DND-41 (cell line): ENCODE measurements around the gene FCGR1A.
"Not testable (repeated sequence)": the region's sequence is repeated elsewhere in the genome, so short reads cannot be mapped to it uniquely, and the experiment has no call there.

Experiments
- EZH2 ChIP-seq: IDR thresholded peaks from 3 replicates; pipeline ENCODE4 v1.6.1; 2012; ENCODE audit warnings: borderline replicate concordance, low read depth, mild to moderate bottlenecking, moderate library complexity, low read length, inconsistent platforms; ENCODE audit not compliant: severe bottlenecking
- TF ChIP-seq, protein P1 (sequence below): IDR thresholded peaks from 2 replicates; pipeline ENCODE4 v1.5.1; 2012; ENCODE audit warnings: borderline replicate concordance, low read length, moderate library complexity, mild to moderate bottlenecking; ENCODE audit not compliant: poor library complexity, severe bottlenecking; ENCODE audit errors: extremely low read depth

DNA sequence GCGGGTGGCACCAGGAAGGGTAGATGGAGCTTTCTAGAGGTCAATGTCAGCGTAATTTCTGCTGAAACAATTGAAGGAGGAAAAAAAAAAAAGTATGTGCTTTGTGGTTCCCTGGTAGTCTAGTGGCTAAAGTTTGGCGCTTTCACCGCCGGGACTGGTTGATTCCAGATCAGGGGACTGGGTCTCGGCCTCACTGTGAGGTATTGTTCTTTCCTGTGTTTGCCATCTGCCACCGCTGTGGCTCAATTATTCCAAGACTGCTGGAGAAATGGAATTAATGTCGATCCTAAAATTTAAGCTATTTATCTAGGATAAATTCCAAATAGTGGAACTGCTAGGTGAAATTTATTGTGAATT, 34.4 kb upstream of the FCGR1A start:
- TF ChIP-seq, protein P1, sequence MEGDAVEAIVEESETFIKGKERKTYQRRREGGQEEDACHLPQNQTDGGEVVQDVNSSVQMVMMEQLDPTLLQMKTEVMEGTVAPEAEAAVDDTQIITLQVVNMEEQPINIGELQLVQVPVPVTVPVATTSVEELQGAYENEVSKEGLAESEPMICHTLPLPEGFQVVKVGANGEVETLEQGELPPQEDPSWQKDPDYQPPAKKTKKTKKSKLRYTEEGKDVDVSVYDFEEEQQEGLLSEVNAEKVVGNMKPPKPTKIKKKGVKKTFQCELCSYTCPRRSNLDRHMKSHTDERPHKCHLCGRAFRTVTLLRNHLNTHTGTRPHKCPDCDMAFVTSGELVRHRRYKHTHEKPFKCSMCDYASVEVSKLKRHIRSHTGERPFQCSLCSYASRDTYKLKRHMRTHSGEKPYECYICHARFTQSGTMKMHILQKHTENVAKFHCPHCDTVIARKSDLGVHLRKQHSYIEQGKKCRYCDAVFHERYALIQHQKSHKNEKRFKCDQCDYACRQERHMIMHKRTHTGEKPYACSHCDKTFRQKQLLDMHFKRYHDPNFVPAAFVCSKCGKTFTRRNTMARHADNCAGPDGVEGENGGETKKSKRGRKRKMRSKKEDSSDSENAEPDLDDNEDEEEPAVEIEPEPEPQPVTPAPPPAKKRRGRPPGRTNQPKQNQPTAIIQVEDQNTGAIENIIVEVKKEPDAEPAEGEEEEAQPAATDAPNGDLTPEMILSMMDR: not testable (repeated sequence)
- TF ChIP-seq EZH2: not testable (repeated sequence)
